ENCODE measurements around the gene ZCCHC13.
"Not testable (repeated sequence)": the region's sequence is repeated elsewhere in the genome, so short reads cannot be mapped to it uniquely, and the experiment has no call there.

Gene ZCCHC13

GRCh38 chrX:74321191-74321590, 17.2 kb downstream of the ZCCHC13 start:
- no peak for DNase-seq (ENCODE audit: low read depth)

GRCh38 chrX:74324131-74324530, 20.2 kb downstream of the ZCCHC13 start:
- no peak for DNase-seq (ENCODE audit: low read depth)

- no peak for DNase-seq (ENCODE audit: low read depth)
These were observed 21.4 kb downstream of the ZCCHC13 start for GRCh38 chrX:74325130-74326059.

- no peak for DNase-seq (ENCODE audit: low read depth)
These were observed 34.9 kb downstream of the ZCCHC13 start for GRCh38 chrX:74338852-74339251.

GRCh38 chrX:74340051-74340450, 36.1 kb downstream of the ZCCHC13 start:
- DNase-seq (ENCODE audit: low read depth): no peak

GRCh38 chrX:74342211-74342610, 38.2 kb downstream of the ZCCHC13 start:
- not testable (repeated sequence) for DNase-seq (ENCODE audit: low read depth)

- DNase-seq (ENCODE audit: low read depth): peak; percentile 74
These were observed 39.6 kb downstream of the ZCCHC13 start for GRCh38 chrX:74343343-74344279.

- DNase-seq (ENCODE audit: low read depth): no peak
These were observed 40.3 kb downstream of the ZCCHC13 start for GRCh38 chrX:74344280-74344622.

GRCh38 chrX:74346088-74346487, 42.1 kb downstream of the ZCCHC13 start:
- no peak for DNase-seq (ENCODE audit: low read depth)

- peak; percentile 36 for DNase-seq (ENCODE audit: low read depth)
These were observed 45.4 kb downstream of the ZCCHC13 start for GRCh38 chrX:74349387-74349786.

- no peak for DNase-seq (ENCODE audit: low read depth)
These were observed 47.8 kb downstream of the ZCCHC13 start for GRCh38 chrX:74351760-74352159.

GRCh38 chrX:74353984-74354383, 50.0 kb downstream of the ZCCHC13 start:
- no peak for DNase-seq (ENCODE audit: low read depth)
